ENCODE data around the gene STK10.
A peak's percentile ranks its signal among the peaks of the same experiment; 100 is the strongest.

The STK10 gene

DNA sequence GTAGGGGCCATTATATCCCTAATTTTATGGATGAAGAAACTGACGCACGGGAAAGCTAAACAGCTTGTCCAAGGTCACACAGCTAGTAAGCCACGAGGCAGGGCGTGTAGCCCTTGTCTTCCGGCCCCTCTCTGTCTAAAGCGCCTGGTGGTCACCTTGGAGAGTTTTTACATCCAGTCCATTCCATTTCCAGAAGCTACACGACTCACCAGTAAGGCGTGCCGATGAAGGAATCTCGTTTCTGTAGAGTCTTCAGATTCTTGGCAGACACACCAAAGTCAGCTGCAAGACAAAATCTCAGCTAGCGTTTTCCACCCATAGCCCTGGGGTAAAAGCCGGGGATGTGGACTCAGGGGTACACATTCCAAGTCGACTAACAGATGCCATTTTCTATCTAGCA, 80.5 kb downstream of the STK10 start:
- peak; percentile 91 for DNase-seq (ENCODE audit: low read depth)
- H3K4me3 ChIP-seq (ENCODE audit: low read length) = peak overlapping the region; percentile 24

DNA sequence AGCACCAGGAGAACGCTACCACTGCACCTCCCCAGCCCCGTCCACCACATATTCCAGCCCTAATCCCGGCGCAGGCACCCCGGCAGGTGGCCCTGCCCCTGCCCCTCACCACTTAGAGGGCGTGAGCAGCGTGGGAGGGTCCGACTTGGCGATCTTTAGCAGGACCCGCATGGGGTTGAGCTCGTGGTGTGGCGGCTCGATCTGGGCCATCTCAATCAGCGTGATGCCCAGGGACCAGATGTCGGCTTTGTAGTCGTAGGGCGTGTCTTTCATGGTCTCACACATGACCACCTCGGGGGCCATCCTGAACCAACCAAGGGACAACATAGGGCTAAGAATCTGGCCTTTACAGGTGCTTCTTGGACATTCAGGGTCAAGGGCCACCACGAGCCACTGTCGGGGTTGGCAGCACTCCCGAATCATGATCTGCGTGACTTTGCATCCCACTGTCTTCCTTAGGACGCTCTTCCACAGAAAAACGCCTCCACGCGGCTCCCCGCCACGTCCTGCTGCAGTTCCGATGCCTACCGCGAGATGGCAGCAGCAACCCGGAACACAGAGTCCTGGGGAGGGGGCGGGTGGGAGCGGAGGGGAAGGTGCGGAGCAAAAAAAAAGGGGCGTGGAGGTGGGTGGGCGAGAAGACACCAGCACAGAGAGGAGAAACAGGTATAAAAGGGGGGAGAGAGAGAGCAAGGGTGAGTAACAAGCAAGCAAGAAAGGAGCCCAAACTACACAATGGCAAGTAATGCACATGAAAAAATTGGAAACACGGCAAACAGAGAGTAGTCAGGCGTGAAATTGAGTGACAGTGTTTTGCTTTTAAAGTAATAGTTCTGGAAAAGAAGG, 81.3 kb downstream of the STK10 start:
- DNase-seq (ENCODE audit: low read depth) = no peak
- peak overlapping the region; percentile 21 for H3K4me3 ChIP-seq (ENCODE audit: low read length)
- TF ChIP-seq, protein P1, sequence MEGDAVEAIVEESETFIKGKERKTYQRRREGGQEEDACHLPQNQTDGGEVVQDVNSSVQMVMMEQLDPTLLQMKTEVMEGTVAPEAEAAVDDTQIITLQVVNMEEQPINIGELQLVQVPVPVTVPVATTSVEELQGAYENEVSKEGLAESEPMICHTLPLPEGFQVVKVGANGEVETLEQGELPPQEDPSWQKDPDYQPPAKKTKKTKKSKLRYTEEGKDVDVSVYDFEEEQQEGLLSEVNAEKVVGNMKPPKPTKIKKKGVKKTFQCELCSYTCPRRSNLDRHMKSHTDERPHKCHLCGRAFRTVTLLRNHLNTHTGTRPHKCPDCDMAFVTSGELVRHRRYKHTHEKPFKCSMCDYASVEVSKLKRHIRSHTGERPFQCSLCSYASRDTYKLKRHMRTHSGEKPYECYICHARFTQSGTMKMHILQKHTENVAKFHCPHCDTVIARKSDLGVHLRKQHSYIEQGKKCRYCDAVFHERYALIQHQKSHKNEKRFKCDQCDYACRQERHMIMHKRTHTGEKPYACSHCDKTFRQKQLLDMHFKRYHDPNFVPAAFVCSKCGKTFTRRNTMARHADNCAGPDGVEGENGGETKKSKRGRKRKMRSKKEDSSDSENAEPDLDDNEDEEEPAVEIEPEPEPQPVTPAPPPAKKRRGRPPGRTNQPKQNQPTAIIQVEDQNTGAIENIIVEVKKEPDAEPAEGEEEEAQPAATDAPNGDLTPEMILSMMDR (conservative IDR thresholded peaks at IDR 0.05; ENCODE audit: low read length) = peak; percentile 82

More for the DNA sequence above, 80.5 kb downstream of the STK10 start:
- TF ChIP-seq, protein P1 (conservative IDR thresholded peaks at IDR 0.05; ENCODE audit: low read length) = peak; percentile 39

DNA sequence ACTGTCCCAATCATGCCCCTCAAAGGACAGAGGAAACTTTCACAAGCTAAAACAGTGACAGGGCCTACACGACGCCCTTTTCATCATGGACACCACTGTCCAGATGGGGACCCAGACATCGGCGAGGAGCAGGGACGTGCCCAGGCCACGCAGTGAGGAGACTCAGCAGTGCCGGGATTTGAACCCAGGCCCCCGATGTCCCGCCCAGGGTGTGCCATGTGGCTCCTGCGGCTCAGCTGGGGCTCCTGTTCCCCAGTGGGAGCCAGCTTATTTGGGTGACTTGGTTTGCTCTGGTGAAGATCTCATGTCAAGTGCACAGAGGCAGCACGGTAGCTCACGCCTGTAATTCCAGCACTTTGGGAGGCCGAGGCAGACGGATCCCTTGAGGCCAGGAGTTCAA, 82.2 kb downstream of the STK10 start:
- TF ChIP-seq, protein P1 (conservative IDR thresholded peaks at IDR 0.05; ENCODE audit: low read length) = no peak
- DNase-seq (ENCODE audit: low read depth) = no peak
- H3K4me3 ChIP-seq (ENCODE audit: low read length) = no peak overlapping the region

DNA sequence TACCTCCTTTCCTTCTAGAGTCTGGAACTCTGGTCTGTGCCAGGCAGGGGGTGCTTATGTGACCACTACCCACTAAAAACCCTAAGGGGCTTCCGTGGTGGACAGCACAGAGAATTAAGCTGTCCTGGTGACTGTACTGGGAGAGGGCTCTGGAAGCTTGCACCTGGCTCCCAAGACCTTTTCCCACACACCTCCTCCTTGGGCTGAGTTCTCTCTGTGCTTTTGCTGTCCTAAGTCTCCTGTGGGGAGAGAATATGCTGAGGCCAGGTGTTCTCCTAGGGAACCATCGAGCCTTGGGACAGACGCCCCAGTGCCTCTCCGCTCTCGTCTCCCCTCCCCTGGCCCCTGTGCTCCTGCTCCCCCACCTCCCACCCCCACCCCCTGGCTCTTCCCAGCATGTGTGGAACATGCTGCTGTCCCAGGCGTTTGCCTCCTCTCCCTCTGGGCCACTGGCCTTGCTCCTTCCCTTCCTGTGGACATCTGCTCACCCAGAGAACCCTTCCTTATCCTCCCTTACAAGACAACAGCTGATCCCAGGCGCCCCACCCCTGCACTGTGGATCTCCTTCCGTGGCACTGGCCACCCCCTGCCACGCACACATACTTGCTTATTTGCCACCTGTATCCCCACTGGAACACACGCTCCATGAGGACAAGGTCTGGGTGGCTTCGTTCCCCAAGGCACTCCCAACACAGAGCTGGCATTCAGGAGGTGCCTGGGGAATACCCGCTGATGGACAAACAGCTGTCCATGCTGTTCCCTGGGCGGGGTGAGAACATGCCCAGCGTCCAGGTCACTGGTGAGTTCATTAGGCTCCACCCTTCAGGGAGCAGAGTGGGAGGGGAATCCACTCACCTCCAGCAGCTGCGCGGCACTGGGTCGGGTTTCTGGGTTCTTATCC, 83.0 kb downstream of the STK10 start:
- TF ChIP-seq, protein P1 (conservative IDR thresholded peaks at IDR 0.05; ENCODE audit: low read length) = no peak
- H3K4me3 ChIP-seq (ENCODE audit: low read length) = no peak overlapping the region

DNA sequence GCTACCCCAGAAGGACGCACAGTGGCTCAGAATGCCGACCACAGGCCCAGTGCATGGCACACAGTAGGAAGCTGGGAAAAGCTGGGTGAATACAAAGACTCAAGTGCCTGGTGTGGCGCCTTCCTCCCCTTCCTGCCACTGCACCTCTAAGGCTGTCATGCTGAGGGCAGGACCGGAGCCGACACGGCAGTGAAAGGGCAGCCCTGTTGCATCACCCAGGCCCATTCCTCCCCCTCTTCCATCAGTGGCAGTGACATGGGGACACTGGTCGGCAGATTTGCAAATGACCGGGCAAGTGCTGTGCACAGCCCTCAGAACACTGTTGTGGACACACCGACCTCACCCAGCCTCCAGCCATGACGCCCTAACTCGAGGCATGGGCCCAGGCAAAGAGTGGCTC, 84.0 kb downstream of the STK10 start:
- TF ChIP-seq, protein P1 (conservative IDR thresholded peaks at IDR 0.05; ENCODE audit: low read length) = no peak
- no peak overlapping the region for H3K4me3 ChIP-seq (ENCODE audit: low read length)
- DNase-seq (ENCODE audit: low read depth) = no peak

More for the DNA sequence above, 83.0 kb downstream of the STK10 start:
- no peak for DNase-seq (ENCODE audit: low read depth)

DNA sequence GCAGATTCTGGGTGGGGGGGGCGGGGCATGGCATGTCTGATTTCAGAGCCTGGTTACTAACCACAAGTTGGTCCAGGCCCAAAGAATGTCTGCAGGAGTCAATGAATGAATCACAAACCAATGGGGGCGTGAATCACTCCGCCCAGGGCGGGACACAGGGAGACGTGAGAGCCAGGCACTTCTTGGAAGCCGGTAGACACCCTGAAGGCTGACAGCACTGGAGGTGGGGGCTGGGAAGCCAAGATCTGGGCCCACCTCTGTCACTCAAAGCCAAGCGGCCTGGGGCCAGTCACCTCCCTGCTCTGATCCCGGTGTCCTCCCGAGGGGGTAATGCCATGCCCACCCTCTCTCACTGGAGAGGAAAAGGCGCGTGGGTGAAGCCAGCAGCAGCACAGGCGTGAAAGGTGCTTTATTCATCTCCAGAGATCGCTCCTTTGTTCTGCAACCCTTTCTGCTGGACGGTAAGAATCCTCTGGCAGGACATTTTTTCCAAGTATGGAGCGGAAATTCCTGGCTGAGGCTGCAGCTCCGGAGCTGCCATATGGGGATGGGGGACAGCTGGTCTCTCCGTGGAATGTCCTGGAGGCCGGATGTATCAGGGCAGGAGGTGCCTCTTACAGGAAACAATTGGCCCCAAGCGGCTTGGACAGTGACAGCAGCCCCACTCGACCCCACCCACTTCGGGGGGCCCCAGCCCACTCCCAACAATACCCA, 85.0 kb downstream of the STK10 start:
- DNase-seq (ENCODE audit: low read depth) = peak; percentile 95
- H3K4me3 ChIP-seq (ENCODE audit: low read length) = peak overlapping the region; percentile 51
- TF ChIP-seq, protein P1 (conservative IDR thresholded peaks at IDR 0.05; ENCODE audit: low read length) = no peak

Data from AG10803 (cell line).